ENCODE measurements around the gene CRYBB1. TPM values are rescaled to one million over a fixed set of nuclear protein-coding genes. Genes with fewer than 3 reads are reported as not detected.

Gene CRYBB1
- total RNA-seq, 1 experiment from 2014 or later, result not detected

DNA sequence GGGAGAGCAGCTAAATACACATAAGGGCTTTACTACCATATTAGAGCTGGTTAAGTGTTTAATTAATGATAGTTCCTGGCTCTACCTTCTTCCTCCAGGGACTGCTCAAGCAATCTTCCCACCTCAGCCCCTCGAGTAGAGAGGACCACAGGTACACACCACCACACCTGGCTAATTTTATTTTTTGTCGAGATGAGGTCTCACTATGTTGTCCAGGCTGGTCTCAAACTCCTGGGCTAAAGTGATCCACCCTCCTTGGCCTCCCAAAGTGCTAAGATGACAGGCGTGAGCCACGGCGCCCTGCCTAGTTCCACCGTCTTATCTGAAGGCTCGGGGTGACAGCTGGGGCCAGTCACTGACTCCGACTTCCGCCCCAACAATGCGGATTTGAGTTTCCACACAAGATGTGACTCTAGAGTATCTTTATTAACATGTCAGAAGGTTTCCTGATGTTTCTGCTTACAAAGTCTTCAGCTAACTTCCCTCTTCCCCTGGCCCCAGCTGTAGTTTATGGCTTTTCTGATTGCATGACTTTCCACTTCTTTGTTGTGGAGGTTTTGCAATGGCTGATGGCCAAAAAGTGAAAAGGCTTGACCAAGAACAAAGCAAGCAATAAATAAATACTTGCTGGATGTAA, 44.7 kb downstream of the CRYBB1 start:
- no peak overlapping the region for H3K27ac ChIP-seq (ENCODE audit: low read length)
- ChIA-PET POLR2A (no interaction called here), CTCF (no interaction called here)
- no peaks in the 10 kb centered on the region for H3K27me3 ChIP-seq (ENCODE audit: control insufficient read depth, insufficient read depth, low read length)
- no peaks in the 10 kb centered on the region for H3K36me3 ChIP-seq (ENCODE audit: control insufficient read depth, insufficient read depth, low read length)
- no peak overlapping the region for H3K4me3 ChIP-seq (ENCODE audit: low read depth in 2 of 2, low read length in 2 of 2)
- H3K9me3 ChIP-seq (ENCODE audit: control insufficient read depth, insufficient read depth, low read depth, low read length), result no peaks in the 10 kb centered on the region
- in situ Hi-C loops (cut with HindIII; ENCODE audit: low pct_unique_long_range_greater_than_20kb, low sequenced_read_pairs) (no loop called here), intact Hi-C loops (cut with micrococcal nuclease; ENCODE audit: unreplicated experiment) (no loop called here)
- BruUV-seq (replicated peaks), result no TSS peak
- TF ChIP-seq POLR2AphosphoS5 (IDR thresholded peaks at IDR 0.05; ENCODE audit: low read depth, low read length) (no peak), SIN3A (IDR thresholded peaks at IDR 0.05; ENCODE audit: borderline replicate concordance, insufficient read depth, low read depth, low read length) (no peak), TCF7L2 (IDR thresholded peaks at IDR 0.05; ENCODE audit: low read depth, low read length) (no peak)
- TF ChIP-seq, protein P1, sequence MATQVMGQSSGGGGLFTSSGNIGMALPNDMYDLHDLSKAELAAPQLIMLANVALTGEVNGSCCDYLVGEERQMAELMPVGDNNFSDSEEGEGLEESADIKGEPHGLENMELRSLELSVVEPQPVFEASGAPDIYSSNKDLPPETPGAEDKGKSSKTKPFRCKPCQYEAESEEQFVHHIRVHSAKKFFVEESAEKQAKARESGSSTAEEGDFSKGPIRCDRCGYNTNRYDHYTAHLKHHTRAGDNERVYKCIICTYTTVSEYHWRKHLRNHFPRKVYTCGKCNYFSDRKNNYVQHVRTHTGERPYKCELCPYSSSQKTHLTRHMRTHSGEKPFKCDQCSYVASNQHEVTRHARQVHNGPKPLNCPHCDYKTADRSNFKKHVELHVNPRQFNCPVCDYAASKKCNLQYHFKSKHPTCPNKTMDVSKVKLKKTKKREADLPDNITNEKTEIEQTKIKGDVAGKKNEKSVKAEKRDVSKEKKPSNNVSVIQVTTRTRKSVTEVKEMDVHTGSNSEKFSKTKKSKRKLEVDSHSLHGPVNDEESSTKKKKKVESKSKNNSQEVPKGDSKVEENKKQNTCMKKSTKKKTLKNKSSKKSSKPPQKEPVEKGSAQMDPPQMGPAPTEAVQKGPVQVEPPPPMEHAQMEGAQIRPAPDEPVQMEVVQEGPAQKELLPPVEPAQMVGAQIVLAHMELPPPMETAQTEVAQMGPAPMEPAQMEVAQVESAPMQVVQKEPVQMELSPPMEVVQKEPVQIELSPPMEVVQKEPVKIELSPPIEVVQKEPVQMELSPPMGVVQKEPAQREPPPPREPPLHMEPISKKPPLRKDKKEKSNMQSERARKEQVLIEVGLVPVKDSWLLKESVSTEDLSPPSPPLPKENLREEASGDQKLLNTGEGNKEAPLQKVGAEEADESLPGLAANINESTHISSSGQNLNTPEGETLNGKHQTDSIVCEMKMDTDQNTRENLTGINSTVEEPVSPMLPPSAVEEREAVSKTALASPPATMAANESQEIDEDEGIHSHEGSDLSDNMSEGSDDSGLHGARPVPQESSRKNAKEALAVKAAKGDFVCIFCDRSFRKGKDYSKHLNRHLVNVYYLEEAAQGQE (IDR thresholded peaks at IDR 0.05; ENCODE audit: insufficient read depth in 1 of 2, low read depth in 2 of 2, low read length in 1 of 2), result no peak
- TF ChIP-seq, protein P2, sequence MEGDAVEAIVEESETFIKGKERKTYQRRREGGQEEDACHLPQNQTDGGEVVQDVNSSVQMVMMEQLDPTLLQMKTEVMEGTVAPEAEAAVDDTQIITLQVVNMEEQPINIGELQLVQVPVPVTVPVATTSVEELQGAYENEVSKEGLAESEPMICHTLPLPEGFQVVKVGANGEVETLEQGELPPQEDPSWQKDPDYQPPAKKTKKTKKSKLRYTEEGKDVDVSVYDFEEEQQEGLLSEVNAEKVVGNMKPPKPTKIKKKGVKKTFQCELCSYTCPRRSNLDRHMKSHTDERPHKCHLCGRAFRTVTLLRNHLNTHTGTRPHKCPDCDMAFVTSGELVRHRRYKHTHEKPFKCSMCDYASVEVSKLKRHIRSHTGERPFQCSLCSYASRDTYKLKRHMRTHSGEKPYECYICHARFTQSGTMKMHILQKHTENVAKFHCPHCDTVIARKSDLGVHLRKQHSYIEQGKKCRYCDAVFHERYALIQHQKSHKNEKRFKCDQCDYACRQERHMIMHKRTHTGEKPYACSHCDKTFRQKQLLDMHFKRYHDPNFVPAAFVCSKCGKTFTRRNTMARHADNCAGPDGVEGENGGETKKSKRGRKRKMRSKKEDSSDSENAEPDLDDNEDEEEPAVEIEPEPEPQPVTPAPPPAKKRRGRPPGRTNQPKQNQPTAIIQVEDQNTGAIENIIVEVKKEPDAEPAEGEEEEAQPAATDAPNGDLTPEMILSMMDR (IDR thresholded peaks at IDR 0.05), result no peak
- DNase-seq (ENCODE audit: low read depth, low spot score) (no peak), ATAC-seq (no peak)
- no peaks in the 10 kb centered on the region; the same call in 1 of the 2 replicates for H3K4me1 ChIP-seq (ENCODE audit: control insufficient read depth, insufficient read depth, low read length)

DNA sequence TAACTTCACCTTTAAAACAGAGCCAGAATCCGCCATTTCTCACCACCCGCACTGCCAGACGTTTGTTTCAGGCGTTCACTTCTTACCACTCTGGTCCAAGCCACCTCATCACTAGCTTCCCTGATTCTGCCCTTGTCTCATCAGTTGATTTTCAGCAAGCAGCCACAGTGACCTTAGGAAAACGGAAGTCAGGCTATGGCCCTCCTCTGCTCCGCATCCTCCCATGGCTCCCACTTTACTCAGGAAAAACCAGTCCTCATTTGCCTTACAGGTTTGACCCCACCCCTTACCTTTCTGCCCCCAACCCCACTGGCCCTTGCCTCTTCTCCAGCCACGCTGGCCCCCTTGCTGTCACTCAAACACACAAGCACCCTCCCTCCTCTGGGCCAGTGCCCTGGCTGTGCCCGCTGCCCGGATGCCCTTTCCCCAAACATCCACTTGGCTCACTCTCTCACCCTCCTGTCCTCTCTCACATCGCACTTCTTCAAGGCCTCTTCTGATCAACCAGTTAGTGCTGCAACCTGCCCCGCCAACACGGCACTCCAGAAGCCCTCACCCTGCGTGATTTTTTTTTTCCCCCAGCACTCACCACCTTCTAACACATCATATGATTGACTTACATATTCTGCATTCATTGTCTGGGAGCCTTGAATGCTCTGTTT, 46.8 kb downstream of the CRYBB1 start:
- Histone ChIP-seq H3K4me1 (ENCODE audit: control insufficient read depth, insufficient read depth, low read length) (no peaks in the 10 kb centered on the region; the same call in 1 of the 2 replicates), H3K4me3 (ENCODE audit: low read depth in 2 of 2, low read length in 2 of 2) (no peak overlapping the region), H3K36me3 (ENCODE audit: control insufficient read depth, insufficient read depth, low read length) (no peaks in the 10 kb centered on the region), H3K27me3 (ENCODE audit: control insufficient read depth, insufficient read depth, low read length) (no peaks in the 10 kb centered on the region), H3K9me3 (ENCODE audit: control insufficient read depth, insufficient read depth, low read depth, low read length) (no peaks in the 10 kb centered on the region), H3K27ac (ENCODE audit: low read length) (no peak overlapping the region)
- in situ Hi-C loops (cut with HindIII; ENCODE audit: low pct_unique_long_range_greater_than_20kb, low sequenced_read_pairs) (no loop called here), intact Hi-C loops (cut with micrococcal nuclease; ENCODE audit: unreplicated experiment) (no loop called here)
- DNase-seq (ENCODE audit: low read depth, low spot score) (no peak), ATAC-seq (no peak)
- POLR2A ChIA-PET, result no interaction called here
- TF ChIP-seq POLR2AphosphoS5 (IDR thresholded peaks at IDR 0.05; ENCODE audit: low read depth, low read length) (no peak), TCF7L2 (IDR thresholded peaks at IDR 0.05; ENCODE audit: low read depth, low read length) (no peak), SIN3A (IDR thresholded peaks at IDR 0.05; ENCODE audit: borderline replicate concordance, insufficient read depth, low read depth, low read length) (no peak)
- TF ChIP-seq, protein P1 (IDR thresholded peaks at IDR 0.05; ENCODE audit: insufficient read depth in 1 of 2, low read depth in 2 of 2, low read length in 1 of 2), result no peak
- TF ChIP-seq, protein P2 (IDR thresholded peaks at IDR 0.05), result no peak
- CTCF ChIA-PET, result no interaction called here
- BruUV-seq (replicated peaks), result no TSS peak

Data from Panc1 (cell line).